SK-N-MC (cell line): Measurements from ENCODE around the gene TSEN15.

ENCODE experiments used
- EZH2 ChIP-seq: fragments of 200-600 bp; sonication (generic); IDR thresholded peaks from one replicate; pipeline ENCODE4 v1.6.1; 2017; ENCODE audit warnings: antibody characterized with exemption
- FOXP2 ChIP-seq: optimal IDR thresholded peaks from 2 replicates; pipeline ENCODE3; 2011; ENCODE audit warnings: mild to moderate bottlenecking, moderate library complexity; ENCODE audit not compliant: insufficient read depth; ENCODE audit errors: extremely low read length, control extremely low read depth
- POLR2AphosphoS5 ChIP-seq: IDR thresholded peaks from 2 replicates; pipeline ENCODE4 v1.6.1; 2012; ENCODE audit warnings: mild to moderate bottlenecking, low read depth, low read length, borderline replicate concordance

GRCh38 chr1:184114818-184115398 is 63.4 kb downstream of the TSEN15 start:
- TF ChIP-seq POLR2AphosphoS5 = no peak
- TF ChIP-seq EZH2 = no peak
- TF ChIP-seq FOXP2 = no peak
